HG03558 (cell line): ENCODE data around the gene KCNH4.

Experiments used
- ATAC-seq: cut with Tn5 transposase; IDR thresholded peaks from one replicate; pipeline ENCODE4 v1.9.1; 2021; ENCODE audit warnings: moderate number of reproducible peaks; ENCODE audit not compliant: unreplicated experiment; ENCODE audit errors: extremely low read depth

KCNH4 gene

GRCh38 chr17:42120770-42121769 lies 59.9 kb downstream of the KCNH4 start, which contains the start of gene KAT2A:
KAT2A (minus strand) TSS chr17:42121367; CDS start chr17:42121304, 63 bp downstream.
- no peak for ATAC-seq

GRCh38 chr17:42120161-42120769 lies 60.7 kb downstream of the KCNH4 start:
- no peak for ATAC-seq

- ATAC-seq, result no peak
Observed at GRCh38 chr17:42119301-42119700, 61.6 kb downstream of the KCNH4 start.

- ATAC-seq, result no peak
Observed at GRCh38 chr17:42118545-42118944, 62.4 kb downstream of the KCNH4 start.

- ATAC-seq, result no peak
Observed at GRCh38 chr17:42118126-42118510, 62.8 kb downstream of the KCNH4 start.

GRCh38 chr17:42117397-42118125 lies 63.4 kb downstream of the KCNH4 start:
- no peak for ATAC-seq

GRCh38 chr17:42116705-42117396 lies 64.1 kb downstream of the KCNH4 start:
- no peak for ATAC-seq

GRCh38 chr17:42114118-42114517 lies 66.8 kb downstream of the KCNH4 start:
- ATAC-seq, result no peak

- ATAC-seq, result no peak
Observed at GRCh38 chr17:42113293-42114069, 67.5 kb downstream of the KCNH4 start.

- no peak for ATAC-seq
Observed at GRCh38 chr17:42112552-42113176, 68.3 kb downstream of the KCNH4 start, which contains the start of gene DHX58. DHX58 (minus strand) TSS chr17:42112714; CDS start chr17:42111892, 822 bp downstream.

- ATAC-seq, result no peak
Observed at GRCh38 chr17:42111871-42112551, 68.9 kb downstream of the KCNH4 start.

- ATAC-seq, result no peak
Observed at GRCh38 chr17:42111265-42111636, 69.7 kb downstream of the KCNH4 start.

GRCh38 chr17:42110301-42111264 lies 70.4 kb downstream of the KCNH4 start:
- ATAC-seq, result no peak

GRCh38 chr17:42109086-42109485 lies 71.9 kb downstream of the KCNH4 start:
- no peak for ATAC-seq

- ATAC-seq, result no peak
Observed at GRCh38 chr17:42107597-42108576, 73.1 kb downstream of the KCNH4 start.

- no peak for ATAC-seq
Observed at GRCh38 chr17:42107124-42107523, 73.8 kb downstream of the KCNH4 start.
